Neural cell (in vitro differentiated cells): Measurements from ENCODE around the gene ECM2. TPM values are rescaled to one million over a fixed set of nuclear protein-coding genes. Genes with fewer than 3 reads are reported as not detected.

Source experiments
- H2AFZ ChIP-seq: fragments of 200-600, 300-800 bp; sonication (generic), shearing (Covaris generic); 2 replicates; pipeline ENCODE4 v1.6.0; 2014; ENCODE audit warnings: low read depth, mild to moderate bottlenecking, antibody characterized with exemption, low read length, moderate library complexity
- H3F3A ChIP-seq: fragments of 200-600 bp; shearing (Covaris generic); 2 replicates; pipeline ENCODE4 v1.6.1; 2016; ENCODE audit warnings: mild to moderate bottlenecking, moderate library complexity, mixed read lengths, antibody characterized with exemption, low read length; ENCODE audit not compliant: insufficient read depth, poor library complexity, severe bottlenecking
- H3K27ac ChIP-seq: fragments of 200-600, 300-800 bp; sonication (generic), shearing (Covaris generic); 2 replicates; pipeline ENCODE4 v1.5.1; 2014; ENCODE audit warnings: mild to moderate bottlenecking, low read length, moderate library complexity
- H3K27me3 ChIP-seq: fragments of 300-800, 200-600 bp; sonication (generic), shearing (Covaris generic); 2 replicates; pipeline ENCODE4 v1.6.0; 2014; ENCODE audit warnings: mild to moderate bottlenecking, low read depth, low read length, moderate library complexity; ENCODE audit not compliant: insufficient read depth
- H3K36me3 ChIP-seq: fragments of 300-800, 200-600 bp; sonication (generic), shearing (Covaris generic); 2 replicates; pipeline ENCODE4 v1.5.1; 2014; ENCODE audit warnings: mild to moderate bottlenecking, antibody characterized with exemption, low read length, moderate library complexity; ENCODE audit not compliant: insufficient read depth
- H3K4me2 ChIP-seq: fragments of 300-800, 200-600 bp; sonication (generic), shearing (Covaris generic); 2 replicates; pipeline ENCODE4 v1.6.0; 2014; ENCODE audit warnings: mild to moderate bottlenecking, low read length
- H3K4me3 ChIP-seq: fragments of 300-800, 200-600 bp; sonication (generic), shearing (Covaris generic); 2 replicates; pipeline ENCODE4 v1.5.1; 2014; ENCODE audit warnings: mild to moderate bottlenecking, low read length, moderate library complexity
- H3K79me2 ChIP-seq: fragments of 200-600 bp; shearing (Covaris generic); replicated peaks from 2 replicates; pipeline ENCODE4 v1.6.0; 2014; ENCODE audit warnings: mild to moderate bottlenecking, low read length, moderate library complexity; ENCODE audit not compliant: insufficient read depth
- H3K9ac ChIP-seq: fragments of 300-800, 200-600 bp; sonication (generic), shearing (Covaris generic); 2 replicates; pipeline ENCODE4 v1.6.1; 2016; ENCODE audit warnings: mild to moderate bottlenecking, low read length, mixed read lengths
- H3K9me2 ChIP-seq: fragments of 200-600 bp; shearing (Covaris generic); 2 replicates; pipeline ENCODE4 v1.6.1; 2016; ENCODE audit warnings: mild to moderate bottlenecking, low read length, mixed read lengths; ENCODE audit not compliant: insufficient read depth
- H3K9me3 ChIP-seq: fragments of 200-600, 300-800 bp; sonication (generic), shearing (Covaris generic); 2 replicates; pipeline ENCODE4 v1.6.1; 2016; ENCODE audit warnings: mild to moderate bottlenecking, mixed run types, low read length, moderate library complexity, mixed read lengths
- H4K20me1 ChIP-seq: fragments of 200-600 bp; shearing (Covaris generic); 2 replicates; pipeline ENCODE4 v1.6.1; 2016; ENCODE audit warnings: mild to moderate bottlenecking, mixed run types; ENCODE audit not compliant: insufficient read depth
- CTCF ChIP-seq: fragments of 450-650 bp; IDR thresholded peaks from 2 replicates; pipeline ENCODE4 v1.5.1; 2014; ENCODE audit warnings: antibody characterized with exemption, mild to moderate bottlenecking, moderate library complexity; ENCODE audit not compliant: poor library complexity, severe bottlenecking
- EP300 ChIP-seq: fragments of 450-650 bp; conservative IDR thresholded peaks from 2 replicates; pipeline ENCODE4 v1.6.1; 2014; ENCODE audit warnings: antibody characterized with exemption, mild to moderate bottlenecking, moderate library complexity; ENCODE audit not compliant: poor library complexity, severe bottlenecking
- EZH2 ChIP-seq: fragments of 200-600, 300-800 bp; shearing (Covaris generic), sonication (generic); IDR thresholded peaks from 2 replicates; pipeline ENCODE4 v1.6.1; 2014; ENCODE audit warnings: antibody characterized with exemption, low read length, borderline replicate concordance, mild to moderate bottlenecking; ENCODE audit not compliant: insufficient read depth, poor library complexity, severe bottlenecking
- MXI1 ChIP-seq: fragments of 450-650 bp; conservative IDR thresholded peaks from 2 replicates; pipeline ENCODE4 v1.6.1; 2014; ENCODE audit warnings: antibody characterized with exemption, mild to moderate bottlenecking; ENCODE audit not compliant: poor library complexity, severe bottlenecking
- POLR2AphosphoS5 ChIP-seq: IDR thresholded peaks from 2 replicates; pipeline ENCODE4 v1.6.1; 2012
- RAD21 ChIP-seq: fragments of 450-650 bp; conservative IDR thresholded peaks from 2 replicates; pipeline ENCODE4 v1.6.1; 2014; ENCODE audit warnings: antibody characterized with exemption, mild to moderate bottlenecking, moderate library complexity
- REST ChIP-seq: IDR thresholded peaks from 2 replicates; pipeline ENCODE4 v1.6.1; 2012; ENCODE audit warnings: borderline replicate concordance
- SMC3 ChIP-seq: fragments of 450-650 bp; conservative IDR thresholded peaks from 2 replicates; pipeline ENCODE4 v1.6.1; 2014; ENCODE audit warnings: antibody characterized with exemption, mild to moderate bottlenecking, moderate library complexity; ENCODE audit not compliant: poor library complexity
- TAF1 ChIP-seq: IDR thresholded peaks from 2 replicates; pipeline ENCODE4 v1.6.1; 2012; ENCODE audit warnings: low read depth
- polyA plus RNA-seq: library from polyadenylated mRNA; depleted of rRNA; stranded (reverse); fragments of >200 nt; gene quantifications from 2 replicates; pipeline ENCODE4 v1.2.3, GENCODE V29; 2014

ECM2 gene
- polyA plus RNA-seq, 1 donor from 2014 or later: not detected

DNA sequence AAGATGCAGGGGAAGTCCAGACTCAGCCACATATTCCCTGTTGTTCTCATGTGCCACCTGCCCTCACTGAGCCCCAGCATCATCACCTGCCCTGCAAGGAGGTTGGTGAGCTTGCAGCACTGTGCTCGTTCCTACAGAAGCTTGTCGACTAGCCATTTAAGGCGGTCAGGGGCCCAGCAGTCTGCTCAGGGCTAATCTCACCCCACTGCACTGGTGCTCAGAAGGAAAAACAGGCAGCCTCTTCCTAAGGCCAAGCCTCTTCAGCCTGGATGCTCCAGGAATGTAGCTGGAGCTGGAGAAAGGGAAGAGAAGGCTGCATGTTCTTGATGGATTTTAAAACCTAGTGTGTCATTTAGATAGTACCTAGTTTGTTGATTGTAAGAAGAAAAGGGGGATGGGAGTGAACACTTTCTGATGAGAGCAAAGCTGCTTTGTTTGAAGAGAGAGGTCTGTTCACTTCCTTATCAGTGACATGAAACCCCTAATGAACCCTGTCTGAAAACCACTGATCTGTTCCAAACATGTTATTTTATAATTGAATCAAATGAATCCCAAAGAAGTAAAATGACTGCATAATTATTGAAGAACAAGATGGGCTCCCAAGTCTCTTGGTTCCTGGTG is 42.9 kb downstream of the ECM2 start:
- no peaks in the 10 kb centered on the region for H3K9me2 ChIP-seq
- H2AFZ ChIP-seq: no peak overlapping the region
- H3K27me3 ChIP-seq: no peaks in the 10 kb centered on the region
- no peaks in the 10 kb centered on the region for H3K79me2 ChIP-seq
- H4K20me1 ChIP-seq: no peaks in the 10 kb centered on the region
- H3K36me3 ChIP-seq: no peaks in the 10 kb centered on the region
- H3K4me2 ChIP-seq: no peak overlapping the region
- TF ChIP-seq TAF1 (no peak), POLR2AphosphoS5 (no peak), MXI1 (no peak), REST (no peak), CTCF (no peak), EZH2 (no peak), RAD21 (no peak), SMC3 (no peak), EP300 (no peak)
- no peaks in the 10 kb centered on the region for H3F3A ChIP-seq
- H3K4me3 ChIP-seq: no peak overlapping the region
- no peaks in the 10 kb centered on the region for H3K9me3 ChIP-seq
- H3K9ac ChIP-seq: no peak overlapping the region
- no peak overlapping the region for H3K27ac ChIP-seq

GRCh38 chr9:92488681-92489550 is 46.9 kb downstream of the ECM2 start:
- Histone ChIP-seq H3F3A (no peaks in the 10 kb centered on the region), H3K4me2 (no peak overlapping the region), H2AFZ (no peak overlapping the region)

More at GRCh38 chr9:92488681-92489550, 46.9 kb downstream of the ECM2 start:
- H3K9me3 ChIP-seq: no peaks in the 10 kb centered on the region
- H3K9me2 ChIP-seq: no peaks in the 10 kb centered on the region
- no peaks in the 10 kb centered on the region for H3K27me3 ChIP-seq
- H3K36me3 ChIP-seq: no peaks in the 10 kb centered on the region
- H3K79me2 ChIP-seq: no peaks in the 10 kb centered on the region
- H3K27ac ChIP-seq: no peak overlapping the region
- no peaks in the 10 kb centered on the region for H4K20me1 ChIP-seq
- no peak overlapping the region for H3K9ac ChIP-seq
- H3K4me3 ChIP-seq: no peak overlapping the region
- TF ChIP-seq TAF1: no peak
- TF ChIP-seq MXI1: no peak
- no peak for TF ChIP-seq REST
- TF ChIP-seq RAD21: no peak
- no peak for TF ChIP-seq SMC3
- TF ChIP-seq EP300: no peak
- no peak for TF ChIP-seq EZH2
- no peak for TF ChIP-seq POLR2AphosphoS5
- TF ChIP-seq CTCF: no peak
